GM12872 (cell line): ENCODE results near the gene HOXC9.

Source experiments
- CTCF ChIP-seq: IDR thresholded peaks from 3 replicates; pipeline ENCODE4 v1.5.1; 2011; ENCODE audit warnings: low read depth, mild to moderate bottlenecking, low read length, moderate library complexity; ENCODE audit not compliant: insufficient read depth

HOXC9 gene

GRCh38 chr12:54039417-54040147 is 39.6 kb downstream of the HOXC9 start:
- no peak for TF ChIP-seq CTCF

GRCh38 chr12:54040148-54040494 is 40.2 kb downstream of the HOXC9 start:
- TF ChIP-seq CTCF: no peak

DNA sequence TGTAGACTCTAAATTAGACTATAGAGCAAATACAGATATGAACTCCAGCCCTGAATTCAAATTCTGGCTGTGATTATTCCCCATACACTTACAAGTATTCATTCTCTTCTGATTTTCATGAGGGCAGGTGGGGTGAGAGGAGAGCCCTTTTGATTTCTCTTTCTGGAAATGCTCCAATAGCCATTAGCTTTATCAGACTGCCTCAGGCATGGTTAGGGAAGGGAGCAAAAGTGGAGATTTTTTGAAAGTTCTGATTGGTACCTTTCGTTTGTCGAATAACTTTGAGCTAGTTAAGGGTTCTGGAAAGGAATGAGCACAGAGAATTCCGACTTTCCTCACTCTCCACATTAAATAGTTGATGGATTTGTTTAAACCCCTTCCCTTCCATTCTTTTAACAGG is 40.7 kb downstream of the HOXC9 start:
- TF ChIP-seq CTCF: no peak

GRCh38 chr12:54041097-54041690 is 41.2 kb downstream of the HOXC9 start:
- TF ChIP-seq CTCF: no peak

DNA sequence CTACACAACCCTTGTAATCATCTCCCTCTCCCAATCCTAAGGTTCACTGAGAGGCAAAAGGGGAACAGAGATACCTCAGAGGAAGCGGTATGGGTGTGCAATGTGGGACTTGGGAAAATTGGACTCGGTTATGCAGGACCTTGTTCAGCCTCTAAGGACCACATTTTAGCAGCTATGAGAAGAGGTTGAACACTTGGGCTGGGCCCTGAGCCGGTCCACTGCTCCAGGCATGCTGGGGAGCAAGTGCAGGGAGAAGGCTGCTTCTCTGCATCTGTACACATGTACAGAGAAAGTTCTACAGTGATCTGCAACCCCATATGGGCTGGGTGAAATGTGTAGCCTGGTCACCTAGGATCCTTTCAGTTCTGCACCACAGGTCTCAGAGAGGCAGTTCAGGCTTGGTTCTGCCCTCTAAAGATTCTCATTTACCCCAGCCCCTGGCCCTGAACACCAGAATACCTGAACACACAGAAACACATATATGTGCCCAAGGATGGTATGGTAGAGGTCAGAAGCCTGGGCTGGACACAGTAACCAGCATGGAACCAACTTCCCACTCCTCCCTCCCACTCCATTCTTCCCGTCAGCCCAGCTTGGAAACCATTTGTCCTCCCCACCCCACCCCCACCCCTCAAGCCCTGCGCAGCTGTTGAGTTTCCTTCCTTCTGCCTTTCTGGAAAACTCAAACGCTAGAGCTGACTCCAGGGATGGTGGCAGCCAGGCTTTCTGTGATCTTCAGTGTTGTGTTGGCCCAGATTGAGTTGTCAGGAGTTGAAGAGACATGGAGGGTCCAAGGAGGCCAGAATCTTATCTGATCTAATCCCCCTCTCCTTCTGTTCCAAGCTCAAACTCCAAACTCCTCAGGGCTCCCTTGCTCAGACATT is 43.3 kb downstream of the HOXC9 start:
- TF ChIP-seq CTCF: no peak

DNA sequence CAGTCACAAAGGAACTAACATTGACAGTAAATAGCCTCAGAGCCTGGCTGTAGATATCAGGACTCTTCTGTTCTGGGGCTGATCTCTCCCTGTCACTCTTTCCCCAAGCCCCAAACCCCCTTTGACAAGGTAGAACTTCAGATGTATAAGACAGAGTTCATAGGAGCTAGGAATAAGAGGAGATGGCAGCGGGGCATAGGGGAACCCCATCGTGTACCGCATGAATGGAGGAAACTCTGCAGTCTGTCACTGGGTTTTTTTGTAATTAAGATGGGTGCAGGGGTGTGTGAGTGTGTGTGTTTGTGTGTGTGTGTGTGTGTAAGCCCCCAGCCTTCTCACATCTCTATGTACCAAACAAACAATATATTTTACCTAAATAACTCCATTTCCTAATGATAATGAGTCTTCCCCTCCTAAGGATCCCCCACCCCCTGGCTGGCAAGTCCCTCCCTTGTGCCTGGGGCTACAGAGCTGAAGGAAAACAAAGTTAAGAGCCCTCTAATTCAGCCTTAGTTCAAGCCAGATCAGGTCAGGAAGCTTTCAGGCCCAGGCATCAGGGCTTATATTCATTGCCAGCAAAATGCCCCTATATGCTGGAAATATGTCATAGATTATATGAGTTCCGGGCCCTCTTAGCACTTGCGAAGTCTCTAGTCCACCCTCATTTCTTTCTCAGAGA is 44.6 kb downstream of the HOXC9 start:
- TF ChIP-seq CTCF: no peak

GRCh38 chr12:54045401-54045800 is 45.4 kb downstream of the HOXC9 start:
- TF ChIP-seq CTCF: no peak
